ENCODE measurements around the gene AFF3. TPM values are rescaled to one million over a fixed set of nuclear protein-coding genes. Genes with fewer than 3 reads are reported as not detected.

The AFF3 gene
- total and polyA plus RNA-seq, 2 donors (not counting 1 experiment from before 2014, with no cell fraction given) = 0.50 to 2.5 TPM

DNA sequence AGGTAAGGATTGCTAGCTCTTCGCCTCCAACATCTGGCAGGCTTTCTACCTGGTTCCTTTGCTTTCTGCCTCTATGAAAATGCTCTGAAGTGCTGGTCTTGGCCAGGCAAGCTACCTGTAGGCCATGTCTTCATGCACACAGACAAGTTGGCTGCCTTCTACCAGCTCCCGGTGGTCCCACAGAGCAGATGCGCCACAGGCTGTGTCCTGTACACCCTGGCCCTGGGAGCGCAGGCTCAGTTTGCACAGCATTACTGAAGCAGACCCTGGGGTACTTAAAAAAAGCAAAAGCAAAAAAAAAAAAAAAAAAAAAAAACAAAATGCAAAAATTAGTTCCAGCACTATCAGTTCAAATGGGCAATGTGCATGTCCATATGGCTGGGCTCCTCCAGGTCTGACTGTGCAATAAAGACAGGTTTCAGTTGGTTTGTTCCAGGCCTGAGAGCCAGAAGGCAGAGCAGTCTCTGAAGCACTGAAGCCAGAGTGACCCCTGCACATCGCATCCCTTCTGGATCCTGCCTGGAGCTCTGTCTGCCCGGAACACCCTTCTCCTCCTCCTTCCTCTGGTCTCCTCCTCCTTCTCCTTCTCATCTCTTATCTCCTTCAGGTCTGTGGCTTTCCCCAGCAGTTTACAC, 364.6 kb downstream of the AFF3 start:
- TF ChIP-seq, protein P1, sequence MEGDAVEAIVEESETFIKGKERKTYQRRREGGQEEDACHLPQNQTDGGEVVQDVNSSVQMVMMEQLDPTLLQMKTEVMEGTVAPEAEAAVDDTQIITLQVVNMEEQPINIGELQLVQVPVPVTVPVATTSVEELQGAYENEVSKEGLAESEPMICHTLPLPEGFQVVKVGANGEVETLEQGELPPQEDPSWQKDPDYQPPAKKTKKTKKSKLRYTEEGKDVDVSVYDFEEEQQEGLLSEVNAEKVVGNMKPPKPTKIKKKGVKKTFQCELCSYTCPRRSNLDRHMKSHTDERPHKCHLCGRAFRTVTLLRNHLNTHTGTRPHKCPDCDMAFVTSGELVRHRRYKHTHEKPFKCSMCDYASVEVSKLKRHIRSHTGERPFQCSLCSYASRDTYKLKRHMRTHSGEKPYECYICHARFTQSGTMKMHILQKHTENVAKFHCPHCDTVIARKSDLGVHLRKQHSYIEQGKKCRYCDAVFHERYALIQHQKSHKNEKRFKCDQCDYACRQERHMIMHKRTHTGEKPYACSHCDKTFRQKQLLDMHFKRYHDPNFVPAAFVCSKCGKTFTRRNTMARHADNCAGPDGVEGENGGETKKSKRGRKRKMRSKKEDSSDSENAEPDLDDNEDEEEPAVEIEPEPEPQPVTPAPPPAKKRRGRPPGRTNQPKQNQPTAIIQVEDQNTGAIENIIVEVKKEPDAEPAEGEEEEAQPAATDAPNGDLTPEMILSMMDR (conservative IDR thresholded peaks at IDR 0.05 in 1 of 2, IDR thresholded peaks at IDR 0.05 in 1 of 2; ENCODE audit: low read depth in 1 of 2, low read length in 2 of 2) = no peak
- TF ChIP-seq EZH2 (IDR thresholded peaks at IDR 0.05; ENCODE audit: low read length, missing control alignments) = no peak
- H3K9me3 ChIP-seq (ENCODE audit: control insufficient read depth, insufficient read depth, low read depth, low read length) = no peaks in the 10 kb centered on the region
- H3K9ac ChIP-seq (ENCODE audit: insufficient read depth, low read length) = no peak overlapping the region
- H3K36me3 ChIP-seq (ENCODE audit: control insufficient read depth, insufficient read depth, low read length) = no peaks in the 10 kb centered on the region
- H3K4me1 ChIP-seq (ENCODE audit: control insufficient read depth, extremely low read depth, insufficient read depth, low read length) = no peaks in the 10 kb centered on the region
- no peaks in the 10 kb centered on the region for H3K27me3 ChIP-seq (ENCODE audit: control insufficient read depth, insufficient read depth, low read length)
- no peak overlapping the region for H3K4me2 ChIP-seq (ENCODE audit: extremely low read depth, insufficient read depth, low read length)
- no peak overlapping the region for H3K27ac ChIP-seq (ENCODE audit: insufficient read depth, low read length)
- no peak overlapping the region for H3K4me3 ChIP-seq (replicated peaks in 1 of 4; ENCODE audit: control extremely low read depth in 1 of 4, insufficient read depth in 1 of 4, low read depth in 3 of 4, low read length in 4 of 4)
- H2AFZ ChIP-seq (ENCODE audit: low read length) = no peak overlapping the region
- H4K20me1 ChIP-seq (ENCODE audit: control insufficient read depth, extremely low read depth, insufficient read depth, low read length) = no peaks in the 10 kb centered on the region
- no peaks in the 10 kb centered on the region for H3K79me2 ChIP-seq (ENCODE audit: control insufficient read depth, insufficient read depth, low read length)
- DNase-seq (ENCODE audit: low read depth in 2 of 2) = no peak

GRCh38 chr2:99776906-99777646, 365.3 kb downstream of the AFF3 start:
- Histone ChIP-seq H3K4me1 (ENCODE audit: control insufficient read depth, extremely low read depth, insufficient read depth, low read length) (no peaks in the 10 kb centered on the region), H3K9me3 (ENCODE audit: control insufficient read depth, insufficient read depth, low read depth, low read length) (no peaks in the 10 kb centered on the region), H3K27ac (ENCODE audit: insufficient read depth, low read length) (no peak overlapping the region), H3K79me2 (ENCODE audit: control insufficient read depth, insufficient read depth, low read length) (no peaks in the 10 kb centered on the region), H3K9ac (ENCODE audit: insufficient read depth, low read length) (no peak overlapping the region), H2AFZ (ENCODE audit: low read length) (no peak overlapping the region), H3K36me3 (ENCODE audit: control insufficient read depth, insufficient read depth, low read length) (no peaks in the 10 kb centered on the region), H3K4me3 (replicated peaks in 1 of 4; ENCODE audit: control extremely low read depth in 1 of 4, insufficient read depth in 1 of 4, low read depth in 3 of 4, low read length in 4 of 4) (no peak overlapping the region), H4K20me1 (ENCODE audit: control insufficient read depth, extremely low read depth, insufficient read depth, low read length) (no peaks in the 10 kb centered on the region), H3K27me3 (ENCODE audit: control insufficient read depth, insufficient read depth, low read length) (no peaks in the 10 kb centered on the region), H3K4me2 (ENCODE audit: extremely low read depth, insufficient read depth, low read length) (no peak overlapping the region)
- DNase-seq (ENCODE audit: low read depth in 2 of 2) = peak in 1 of 2 donors; percentile 36
- no peak for TF ChIP-seq EZH2 (IDR thresholded peaks at IDR 0.05; ENCODE audit: low read length, missing control alignments)
- TF ChIP-seq, protein P1 (conservative IDR thresholded peaks at IDR 0.05 in 1 of 2, IDR thresholded peaks at IDR 0.05 in 1 of 2; ENCODE audit: low read depth in 1 of 2, low read length in 2 of 2) = no peak

DNA sequence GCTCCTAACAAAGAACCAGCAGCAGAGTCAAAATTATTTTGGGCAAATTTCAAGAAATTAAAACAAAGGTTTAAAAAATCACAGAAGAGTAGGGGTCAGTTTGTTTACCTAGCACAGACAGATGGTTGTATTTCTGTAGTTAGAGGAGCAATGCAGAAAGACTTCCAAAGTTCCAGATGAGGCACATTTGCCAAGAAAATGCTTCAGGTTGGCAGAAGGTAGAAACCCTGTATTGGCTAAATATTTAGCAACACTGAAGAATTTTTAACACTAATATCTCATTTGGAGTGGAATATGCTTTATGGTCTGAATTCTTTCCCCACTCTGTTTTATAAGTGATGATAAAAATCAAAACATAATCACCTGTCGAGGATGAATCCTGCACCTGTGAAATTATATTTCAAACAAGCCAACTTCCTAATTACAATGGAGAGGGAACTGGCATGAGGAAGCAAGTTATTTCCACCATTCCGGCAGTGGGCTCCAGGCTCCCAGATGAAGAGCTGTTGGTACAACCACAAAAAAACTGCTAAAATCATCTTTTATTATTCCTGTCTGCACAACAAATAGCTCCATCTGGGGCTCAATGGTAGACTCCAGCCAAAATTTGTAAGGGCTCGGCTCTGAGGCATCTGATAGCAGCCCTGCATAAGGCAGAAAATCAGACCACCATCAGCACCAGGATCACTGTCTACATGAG, 366.0 kb downstream of the AFF3 start:
- Histone ChIP-seq H3K27me3 (ENCODE audit: control insufficient read depth, insufficient read depth, low read length) (no peaks in the 10 kb centered on the region), H3K36me3 (ENCODE audit: control insufficient read depth, insufficient read depth, low read length) (no peaks in the 10 kb centered on the region), H2AFZ (ENCODE audit: low read length) (no peak overlapping the region), H3K4me3 (replicated peaks in 1 of 4; ENCODE audit: control extremely low read depth in 1 of 4, insufficient read depth in 1 of 4, low read depth in 3 of 4, low read length in 4 of 4) (no peak overlapping the region), H3K4me1 (ENCODE audit: control insufficient read depth, extremely low read depth, insufficient read depth, low read length) (no peaks in the 10 kb centered on the region), H3K4me2 (ENCODE audit: extremely low read depth, insufficient read depth, low read length) (no peak overlapping the region), H3K9me3 (ENCODE audit: control insufficient read depth, insufficient read depth, low read depth, low read length) (no peaks in the 10 kb centered on the region), H3K79me2 (ENCODE audit: control insufficient read depth, insufficient read depth, low read length) (no peaks in the 10 kb centered on the region), H3K27ac (ENCODE audit: insufficient read depth, low read length) (no peak overlapping the region), H3K9ac (ENCODE audit: insufficient read depth, low read length) (no peak overlapping the region), H4K20me1 (ENCODE audit: control insufficient read depth, extremely low read depth, insufficient read depth, low read length) (no peaks in the 10 kb centered on the region)
- TF ChIP-seq, protein P1 (conservative IDR thresholded peaks at IDR 0.05 in 1 of 2, IDR thresholded peaks at IDR 0.05 in 1 of 2; ENCODE audit: low read depth in 1 of 2, low read length in 2 of 2) = no peak
- no peak for TF ChIP-seq EZH2 (IDR thresholded peaks at IDR 0.05; ENCODE audit: low read length, missing control alignments)
- DNase-seq (ENCODE audit: low read depth in 2 of 2) = no peak

Measured in fibroblast of lung (primary cell).